RCC 7860 (cell line): ENCODE data around the gene NBPF9.
A peak's percentile ranks its signal among the peaks of the same experiment; 100 is the strongest.
"Not testable (repeated sequence)": the region's sequence is repeated elsewhere in the genome, so short reads cannot be mapped to it uniquely, and the experiment has no call there.

ENCODE experiments used
- DNase-seq: peaks from one replicate; pipeline ENCODE4 v3.0.0-alpha.2; 2015; ENCODE audit warnings: low spot score
- FAIRE-seq: peaks from 2 replicates; lab custom pipeline; 2012; peaks lifted over from hg19 to GRCh38; lab: Jason Lieb, UNC

The NBPF9 gene, protein sequence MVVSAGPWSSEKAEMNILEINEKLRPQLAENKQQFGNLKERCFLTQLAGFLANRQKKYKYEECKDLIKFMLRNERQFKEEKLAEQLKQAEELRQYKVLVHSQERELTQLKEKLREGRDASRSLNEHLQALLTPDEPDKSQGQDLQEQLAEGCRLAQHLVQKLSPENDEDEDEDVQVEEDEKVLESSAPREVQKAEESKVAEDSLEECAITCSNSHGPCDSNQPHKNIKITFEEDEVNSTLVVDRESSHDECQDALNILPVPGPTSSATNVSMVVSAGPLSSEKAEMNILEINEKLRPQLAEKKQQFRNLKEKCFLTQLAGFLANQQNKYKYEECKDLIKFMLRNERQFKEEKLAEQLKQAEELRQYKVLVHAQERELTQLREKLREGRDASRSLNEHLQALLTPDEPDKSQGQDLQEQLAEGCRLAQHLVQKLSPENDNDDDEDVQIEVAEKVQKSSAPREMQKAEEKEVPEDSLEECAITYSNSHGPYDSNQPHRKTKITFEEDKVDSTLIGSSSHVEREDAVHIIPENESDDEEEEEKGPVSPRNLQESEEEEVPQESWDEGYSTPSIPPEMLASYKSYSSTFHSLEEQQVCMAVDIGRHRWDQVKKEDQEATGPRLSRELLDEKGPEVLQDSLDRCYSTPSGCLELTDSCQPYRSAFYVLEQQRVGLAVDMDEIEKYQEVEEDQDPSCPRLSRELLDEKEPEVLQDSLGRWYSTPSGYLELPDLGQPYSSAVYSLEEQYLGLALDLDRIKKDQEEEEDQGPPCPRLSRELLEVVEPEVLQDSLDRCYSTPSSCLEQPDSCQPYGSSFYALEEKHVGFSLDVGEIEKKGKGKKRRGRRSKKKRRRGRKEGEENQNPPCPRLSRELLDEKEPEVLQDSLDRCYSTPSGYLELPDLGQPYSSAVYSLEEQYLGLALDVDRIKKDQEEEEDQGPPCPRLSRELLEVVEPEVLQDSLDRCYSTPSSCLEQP (N-terminal part only)

DNA sequence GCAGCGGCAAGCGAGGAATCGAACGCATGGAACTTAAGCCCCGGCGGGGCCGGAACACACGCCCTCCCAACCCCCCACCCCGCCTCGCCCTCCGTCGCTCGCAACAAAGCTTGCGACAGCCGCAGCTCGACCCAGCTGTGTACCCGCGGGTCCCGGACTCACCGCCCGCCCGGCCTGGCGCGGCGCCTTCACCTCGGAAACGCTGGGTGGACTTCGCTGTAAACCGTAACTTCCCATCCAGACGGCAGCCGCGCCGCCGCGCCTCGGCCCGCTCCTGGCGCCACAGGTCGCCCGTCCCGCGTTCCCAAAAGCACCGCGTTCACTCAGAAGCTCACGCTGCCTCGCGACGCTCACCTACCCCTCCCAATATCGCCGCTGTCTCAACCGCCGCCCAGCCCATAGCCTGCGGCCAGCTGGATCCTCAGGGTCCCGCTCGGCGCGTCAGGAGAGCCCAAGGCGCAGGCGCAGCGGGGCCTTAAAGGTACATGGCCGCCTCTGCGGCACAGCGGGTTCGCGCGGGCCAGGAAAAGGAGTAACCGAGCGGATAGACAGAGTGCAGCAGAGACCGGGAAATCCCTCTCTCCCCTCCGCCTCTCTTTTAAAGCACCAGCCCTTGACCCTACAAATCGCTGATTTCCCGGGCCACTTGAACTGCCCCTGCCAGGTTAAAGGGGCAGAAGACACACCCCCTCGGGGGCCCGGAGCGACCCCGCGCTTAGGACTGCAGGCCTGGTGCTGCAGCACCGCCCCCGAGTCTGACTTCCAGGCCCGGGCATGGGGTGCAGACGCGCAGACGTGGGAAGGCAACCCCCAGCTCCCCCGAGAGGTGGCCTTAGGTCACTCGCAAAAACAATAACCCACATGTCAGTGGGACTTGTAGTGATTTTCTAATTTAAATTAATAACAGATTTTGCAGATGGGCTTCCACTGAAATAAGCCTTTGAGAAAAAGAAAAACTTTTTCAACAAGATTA lies at the start of gene NBPF9:
Gene NBPF9 (minus strand): TSS at position 443 of the 973 bp plus-strand sequence. CDS start 21,412 bp downstream, outside the sequence.
- not testable (repeated sequence) for FAIRE-seq
- DNase-seq: peak; percentile 3

DNA sequence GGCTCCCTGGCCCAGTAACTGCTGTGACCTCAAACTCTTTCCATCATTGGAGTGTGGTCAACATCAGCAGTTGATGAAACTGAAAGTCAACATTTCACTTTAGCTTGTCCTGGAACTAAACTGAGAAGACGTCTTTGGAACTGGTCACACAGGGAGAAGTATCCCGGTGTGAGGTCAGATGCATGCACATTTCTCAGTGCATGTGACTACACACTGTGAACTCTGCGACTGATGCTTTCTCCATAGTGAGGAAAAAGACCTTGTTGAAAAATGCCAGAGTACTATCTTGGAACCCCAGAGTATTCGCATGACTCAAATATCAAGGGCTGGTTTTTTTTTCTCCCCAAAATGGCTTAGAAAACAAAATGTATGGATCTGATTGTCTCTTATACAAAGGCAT lies 46.6 kb upstream of the NBPF9 start:
- FAIRE-seq, DNase-seq: not testable (repeated sequence)

DNA sequence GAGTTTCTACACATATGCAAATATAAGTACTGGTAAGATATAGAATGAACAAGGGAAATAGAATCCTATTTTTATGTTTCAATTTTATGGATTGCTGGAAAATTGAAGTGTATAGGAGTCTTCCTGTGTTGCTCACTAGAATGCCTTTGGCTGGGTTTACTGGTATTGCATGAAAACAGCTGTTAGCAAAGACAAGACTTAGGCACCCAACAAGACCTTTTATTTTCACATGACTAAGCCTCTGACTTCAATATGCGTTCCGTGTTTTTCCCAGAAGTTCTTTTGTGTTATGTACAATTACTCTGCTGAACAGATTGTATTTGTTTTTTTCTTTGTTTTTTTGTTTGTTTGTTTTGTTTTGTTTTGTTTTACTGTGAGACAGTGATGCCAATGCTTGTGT lies 34.2 kb upstream of the NBPF9 start:
- FAIRE-seq: not testable (repeated sequence)

DNA sequence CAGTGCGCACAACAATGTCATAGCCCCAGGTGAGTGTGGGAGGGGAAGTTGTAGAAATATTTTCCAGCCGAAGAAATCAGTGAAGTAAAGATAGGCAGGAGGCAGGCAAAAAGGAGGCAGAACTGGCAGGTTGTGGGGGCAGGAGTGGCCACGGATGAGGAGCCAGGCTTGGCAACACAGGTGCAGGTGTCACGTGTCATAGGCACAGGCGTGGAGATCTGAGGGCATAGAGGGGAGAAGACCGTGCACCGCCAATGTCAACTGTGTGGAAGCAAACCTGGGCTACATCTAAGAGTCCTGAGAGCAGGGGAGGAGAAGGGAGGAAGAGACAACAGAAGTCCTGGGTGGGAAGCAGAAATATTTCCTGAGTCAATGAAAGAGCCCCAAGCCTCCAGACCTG lies 27.6 kb upstream of the NBPF9 start:
- not testable (repeated sequence) for FAIRE-seq, DNase-seq

More for the DNA sequence above, 34.2 kb upstream of the NBPF9 start:
- DNase-seq: not testable (repeated sequence)

DNA sequence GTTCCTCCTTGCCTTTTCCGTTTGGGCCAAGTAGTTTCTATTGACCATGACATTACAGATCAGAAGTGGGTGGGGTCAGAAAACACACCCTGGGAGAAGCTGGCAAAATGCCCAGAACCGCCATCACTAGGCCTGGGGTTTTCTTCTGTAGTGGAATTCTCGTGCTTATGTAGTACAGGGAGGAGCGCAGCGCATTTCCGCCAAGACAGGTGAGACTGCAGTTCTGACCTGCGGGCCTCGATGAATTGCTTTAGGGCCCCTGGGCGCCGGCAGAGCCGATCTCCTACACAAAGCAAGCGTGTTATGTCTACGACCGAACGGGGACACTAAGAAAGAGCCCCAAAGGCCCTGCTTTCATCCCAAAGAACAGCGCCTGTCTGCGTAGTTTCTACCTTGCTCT lies 25.9 kb upstream of the NBPF9 start:
- not testable (repeated sequence) for DNase-seq, FAIRE-seq

DNA sequence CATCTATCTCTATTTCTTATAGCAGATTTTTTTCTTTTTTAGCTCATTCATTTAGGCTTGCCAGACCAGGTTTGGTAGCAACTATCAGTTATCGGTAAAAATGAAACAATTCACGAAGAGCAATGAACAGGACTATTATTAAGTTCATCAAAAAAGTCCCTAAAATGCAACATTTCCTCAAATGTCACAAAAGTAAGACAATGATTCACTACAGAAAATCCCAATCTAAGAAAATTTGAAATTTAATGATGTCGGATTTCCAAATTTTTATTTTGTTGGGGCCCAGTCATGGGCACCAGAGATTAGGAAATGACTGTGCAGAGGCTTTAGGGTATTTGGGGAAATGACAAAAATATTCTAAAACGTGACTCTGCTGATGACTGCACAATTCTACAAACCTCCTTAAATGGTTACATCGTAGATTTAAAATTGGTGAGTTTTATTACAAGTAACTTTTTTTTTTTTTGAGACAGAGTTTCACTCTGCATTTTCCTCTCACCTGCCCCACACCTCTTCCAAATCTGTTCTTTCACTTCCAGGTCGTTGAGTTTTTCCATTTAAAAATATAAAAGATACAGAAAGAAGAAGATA lies 23.3 kb upstream of the NBPF9 start:
- not testable (repeated sequence) for FAIRE-seq, DNase-seq

DNA sequence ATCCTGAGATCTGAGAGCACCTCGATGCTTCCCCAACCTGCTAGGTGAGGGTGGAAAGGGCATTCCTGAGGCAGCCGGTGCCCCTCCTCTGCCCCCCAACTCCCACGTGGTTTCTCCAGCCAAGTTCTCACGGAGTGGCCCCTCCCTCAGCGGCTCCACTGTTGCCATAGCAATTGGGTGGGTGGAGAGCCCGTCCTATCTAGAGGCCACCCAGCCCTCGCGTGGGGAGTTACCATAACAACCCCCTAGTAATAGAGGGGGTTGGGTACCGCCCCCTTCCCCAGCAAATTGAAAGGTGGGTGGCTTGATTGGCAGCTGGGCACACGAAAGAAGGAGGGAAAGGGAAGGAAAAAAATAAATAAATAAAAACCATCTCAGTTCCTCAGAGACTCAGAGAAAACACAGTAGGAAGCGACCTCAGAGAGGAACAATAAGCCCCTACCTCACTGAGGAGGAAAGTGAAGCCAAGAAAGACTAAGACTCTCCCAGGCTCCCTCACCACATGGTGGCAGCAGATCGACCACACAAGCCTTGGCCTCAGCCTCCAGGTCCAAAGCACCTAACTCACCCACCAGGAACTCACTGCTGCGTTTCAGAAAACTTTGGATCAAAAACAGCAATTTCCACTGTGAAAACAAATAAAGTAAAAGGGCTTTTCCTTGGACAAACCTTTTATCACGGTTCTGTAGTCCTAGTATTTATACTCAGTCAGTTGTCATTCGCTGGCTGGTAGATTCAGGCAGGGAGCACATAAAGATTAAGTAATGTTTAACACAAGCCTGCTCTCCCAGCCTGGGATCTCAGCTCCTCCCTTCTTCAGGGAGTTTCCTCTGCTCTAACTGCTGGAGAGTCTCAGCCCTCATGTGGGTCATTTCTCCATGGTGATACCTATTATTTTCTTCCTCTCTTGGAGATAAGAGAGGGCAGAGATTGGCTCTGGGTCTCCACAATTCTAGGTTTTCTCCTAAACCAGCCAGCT lies 20.9 kb upstream of the NBPF9 start:
- FAIRE-seq, DNase-seq: not testable (repeated sequence)

DNA sequence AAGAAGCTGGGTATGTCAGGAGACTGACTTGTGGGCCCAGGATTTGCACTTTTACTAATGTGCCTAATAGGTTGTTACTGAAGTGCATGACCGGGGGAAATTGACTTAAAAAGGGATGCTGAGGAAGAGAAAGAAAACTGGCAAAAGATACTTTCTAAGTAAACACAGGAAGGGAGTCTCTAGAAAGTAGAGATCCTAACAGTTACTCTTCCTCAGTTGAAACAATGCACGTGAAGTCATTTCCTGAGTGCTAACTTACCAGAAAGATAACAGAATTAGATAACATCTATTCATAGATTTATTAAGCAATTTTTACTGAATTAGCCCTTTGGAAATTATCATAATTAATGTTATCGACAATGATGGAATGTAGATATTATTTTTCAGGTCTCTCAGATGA lies 9.5 kb upstream of the NBPF9 start:
- not testable (repeated sequence) for DNase-seq, FAIRE-seq

DNA sequence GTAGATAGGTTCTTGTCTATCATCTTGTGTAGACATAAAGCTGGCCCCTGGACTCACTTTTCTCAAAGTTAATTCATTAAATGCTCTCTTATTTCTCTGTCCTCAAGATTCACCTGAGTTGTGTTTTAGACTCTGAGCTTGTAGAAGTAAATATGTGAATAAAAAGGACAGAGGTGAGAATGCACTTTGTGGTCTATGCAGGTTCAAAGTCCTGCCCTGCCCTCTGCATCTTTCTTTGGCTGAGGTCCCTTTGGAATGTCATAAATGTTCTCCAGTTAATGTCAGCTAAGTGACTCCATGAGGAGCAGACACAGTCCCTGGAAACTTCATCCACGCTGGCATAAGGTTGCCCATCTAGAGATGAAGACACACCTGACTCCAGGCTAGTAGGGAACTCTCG lies 7.0 kb upstream of the NBPF9 start:
- FAIRE-seq, DNase-seq: not testable (repeated sequence)

DNA sequence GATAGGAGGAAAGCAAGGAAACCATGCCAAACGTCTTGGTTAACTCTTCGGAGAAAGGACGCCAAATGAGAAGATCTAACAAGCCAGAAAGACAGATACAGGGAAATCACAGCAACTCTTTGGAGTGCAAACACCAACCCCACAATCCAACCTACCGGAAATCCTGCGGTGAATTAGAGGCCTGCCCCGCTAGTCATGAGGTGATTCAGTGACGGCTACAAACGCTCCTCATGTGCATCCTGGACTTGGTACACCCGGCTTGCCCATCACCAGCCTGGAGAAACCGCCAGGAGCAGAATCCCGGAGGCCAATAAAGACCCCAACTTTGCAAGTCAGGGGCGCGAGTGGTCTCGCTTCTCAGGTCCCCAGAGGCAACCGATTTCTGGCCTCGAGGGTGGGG lies 777 bp downstream of the NBPF9 start:
- not testable (repeated sequence) for FAIRE-seq, DNase-seq

DNA sequence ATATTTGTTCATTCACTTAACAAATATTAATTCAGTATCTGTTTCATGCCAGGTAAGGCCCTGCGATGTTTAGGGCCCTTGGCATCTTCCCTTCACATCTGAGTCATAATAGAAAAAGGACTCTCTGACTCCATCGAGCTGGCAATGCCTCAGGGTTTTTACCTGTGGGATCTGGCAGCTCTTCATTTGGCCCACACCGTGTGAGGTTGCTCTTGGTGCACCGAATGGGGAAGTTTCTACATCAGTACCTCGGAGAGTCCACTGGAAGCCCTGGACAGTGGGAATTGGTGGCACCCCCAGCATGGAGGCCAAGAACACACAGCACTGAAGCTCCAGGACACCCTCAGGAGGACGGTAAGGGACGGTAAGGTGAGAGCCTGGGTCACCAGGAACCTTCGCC lies 5.1 kb downstream of the NBPF9 start:
- not testable (repeated sequence) for FAIRE-seq, DNase-seq

DNA sequence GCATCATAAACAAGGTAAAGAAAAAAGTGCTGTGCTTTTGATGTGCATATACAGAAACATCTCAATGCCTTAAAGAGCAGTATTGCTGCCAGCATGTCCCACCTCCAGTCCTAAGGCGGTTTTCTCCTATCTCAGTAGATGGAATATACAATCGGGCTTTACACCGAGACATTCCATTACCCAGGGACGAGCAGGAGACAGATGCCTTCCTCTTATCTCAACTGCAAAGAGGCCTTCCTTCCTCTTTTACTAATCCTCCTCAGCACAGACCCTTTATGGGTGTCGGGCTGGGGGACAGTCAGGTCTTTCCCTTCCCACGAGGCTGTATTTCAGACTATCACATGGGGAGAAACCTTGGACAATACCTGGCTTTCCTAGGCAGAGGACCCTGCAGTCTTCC lies 10.2 kb downstream of the NBPF9 start:
- not testable (repeated sequence) for DNase-seq, FAIRE-seq

DNA sequence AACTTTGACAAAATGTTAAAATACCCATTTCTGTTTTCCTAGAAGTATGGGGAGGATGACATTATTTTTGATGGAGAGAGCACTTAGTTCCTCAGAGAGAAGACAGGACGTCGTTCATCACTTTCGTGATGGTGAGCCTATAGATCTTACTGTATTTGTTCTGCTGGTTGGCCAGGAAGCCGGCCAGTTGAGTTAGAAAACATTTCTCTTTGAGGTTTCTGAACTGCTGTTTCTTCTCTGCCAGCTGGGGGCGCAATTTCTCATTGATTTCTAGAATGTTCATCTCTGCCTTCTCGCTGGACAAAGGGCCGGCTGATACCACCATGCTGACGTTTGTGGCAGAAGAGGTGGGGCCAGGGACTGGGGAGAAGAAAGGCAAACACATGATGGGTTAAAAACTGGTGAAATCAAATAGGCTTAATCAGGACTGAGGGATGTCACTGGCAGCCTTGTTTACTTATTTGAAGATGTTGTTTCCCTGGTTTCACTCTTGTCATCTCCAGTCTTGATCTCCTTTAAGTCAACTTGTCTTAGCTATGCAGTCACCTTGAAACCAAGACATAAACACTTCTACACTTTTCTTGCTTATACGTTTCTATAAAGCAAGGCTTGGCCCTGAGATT lies 27.7 kb downstream of the NBPF9 start:
- not testable (repeated sequence) for FAIRE-seq, DNase-seq

DNA sequence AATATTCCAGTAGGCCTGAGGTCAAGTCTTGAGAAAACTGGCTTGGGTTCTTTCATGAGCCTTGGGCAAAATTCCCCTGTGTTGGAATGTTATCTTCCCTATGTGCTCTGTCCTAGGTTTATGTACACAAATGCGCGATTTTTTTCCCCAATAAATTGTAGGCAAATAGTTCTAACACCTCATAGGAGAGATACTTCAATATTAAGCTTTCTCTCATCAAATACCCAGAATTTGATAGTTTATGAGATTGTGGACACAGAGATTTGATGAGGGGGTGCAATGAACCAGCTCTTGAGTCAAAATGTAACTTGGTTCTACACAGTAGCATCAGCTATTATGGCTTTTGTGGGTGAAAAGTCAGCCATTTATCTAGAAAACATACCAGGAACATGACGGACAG lies 38.7 kb downstream of the NBPF9 start:
- not testable (repeated sequence) for FAIRE-seq

DNA sequence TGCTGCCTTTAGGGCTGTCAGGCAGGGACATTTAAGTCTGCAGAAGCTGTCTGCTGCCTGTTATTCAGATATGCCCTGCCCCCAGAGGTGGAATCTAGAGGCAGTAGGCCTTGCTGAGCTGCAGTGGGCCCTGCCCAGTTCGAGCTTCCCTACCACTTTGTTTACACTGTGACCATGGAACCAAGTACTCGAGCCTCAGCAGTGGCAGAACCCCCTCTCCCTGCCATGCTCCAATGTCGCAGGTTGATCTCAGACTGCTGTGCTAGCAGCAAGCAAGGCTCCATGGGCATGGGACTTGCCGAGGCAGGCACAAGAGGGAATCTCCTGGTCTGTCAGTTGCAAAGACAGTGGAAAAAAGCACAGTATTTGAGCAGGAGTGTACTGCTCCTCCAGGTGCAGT lies 60.3 kb downstream of the NBPF9 start:
- not testable (repeated sequence) for FAIRE-seq, DNase-seq

More for the DNA sequence above, 38.7 kb downstream of the NBPF9 start:
- not testable (repeated sequence) for DNase-seq

DNA sequence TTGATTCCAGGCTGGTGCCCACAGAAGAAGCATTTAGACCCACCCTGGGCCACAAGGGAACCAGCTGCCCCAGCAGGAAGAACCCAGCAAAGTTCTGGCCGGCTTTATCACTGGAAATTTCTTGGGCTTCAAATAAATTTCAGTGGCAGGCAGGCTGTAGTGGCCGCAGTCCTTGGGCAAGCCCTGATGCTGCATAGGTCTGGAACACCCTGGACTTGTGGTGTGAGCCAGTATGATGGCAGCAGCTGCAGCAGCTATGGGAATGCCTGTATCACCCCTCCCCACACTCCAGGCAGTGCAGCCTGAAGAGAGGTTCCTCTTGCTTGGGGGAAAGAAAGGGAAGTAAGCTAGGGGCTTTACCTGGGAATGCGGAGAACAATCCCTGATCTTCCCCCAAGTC lies 69.4 kb downstream of the NBPF9 start:
- DNase-seq, FAIRE-seq: not testable (repeated sequence)

DNA sequence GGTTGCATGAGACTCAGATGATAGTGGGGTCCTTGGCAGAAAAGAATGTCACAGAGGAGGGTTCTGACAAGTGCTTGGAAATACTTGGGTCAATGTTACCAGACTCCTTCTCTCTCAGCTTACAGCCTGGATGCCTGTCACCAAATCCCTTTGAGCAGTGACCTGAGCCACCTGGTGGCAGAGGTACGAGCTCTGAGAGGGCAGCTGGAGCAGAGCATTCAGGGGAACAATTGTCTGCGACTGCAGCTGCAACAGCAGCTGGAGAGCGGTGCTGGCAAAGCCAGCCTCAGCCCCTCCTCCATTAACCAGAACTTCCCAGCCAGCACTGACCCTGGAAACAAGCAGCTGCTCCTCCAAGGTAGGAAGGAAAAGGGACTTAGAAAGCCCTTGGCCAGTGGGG lies 79.0 kb downstream of the NBPF9 start:
- not testable (repeated sequence) for FAIRE-seq, DNase-seq

DNA sequence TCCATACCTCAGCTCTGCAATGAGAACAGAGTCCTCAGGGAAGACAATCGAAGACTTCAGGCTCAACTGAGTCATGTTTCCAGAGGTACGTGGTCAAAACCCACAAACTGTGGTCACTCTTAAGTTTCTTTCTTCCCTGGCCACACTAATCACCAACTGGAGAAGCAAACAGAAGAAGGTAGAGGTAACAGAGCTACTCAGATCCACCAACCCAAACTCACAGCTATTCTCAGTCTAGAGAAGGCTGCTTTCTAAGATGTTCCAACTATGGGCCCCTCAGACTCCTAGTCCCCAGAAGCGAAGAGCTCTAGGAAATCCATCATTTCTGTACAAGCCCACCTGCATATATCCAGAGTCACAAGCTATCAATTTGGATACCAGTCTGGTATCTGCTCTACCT lies 84.8 kb downstream of the NBPF9 start:
- DNase-seq, FAIRE-seq: not testable (repeated sequence)
